GM10266 (cell line): ENCODE data around the gene MAP2K2.

Experiments
- DNase-seq: peaks from one replicate; pipeline ENCODE4 v3.0.0; 2012; ENCODE audit errors: extremely low spot score
- CTCF ChIP-seq: IDR thresholded peaks from 2 replicates; pipeline ENCODE4 v1.5.1; 2012; ENCODE audit warnings: mild to moderate bottlenecking, low read depth; ENCODE audit not compliant: control insufficient read depth, insufficient read depth; ENCODE audit errors: missing control alignments

Gene MAP2K2

GRCh38 chr19:4064496-4065260, 59.2 kb downstream of the MAP2K2 start:
- DNase-seq, result no peak
- no peak for TF ChIP-seq CTCF

GRCh38 chr19:4064149-4064495, 59.8 kb downstream of the MAP2K2 start:
- DNase-seq, result no peak
- TF ChIP-seq CTCF, result no peak

- no peak for TF ChIP-seq CTCF
- DNase-seq, result no peak
These were observed 60.4 kb downstream of the MAP2K2 start for GRCh38 chr19:4063369-4064148.

- no peak for TF ChIP-seq CTCF
- no peak for DNase-seq
These were observed 61.2 kb downstream of the MAP2K2 start for GRCh38 chr19:4062419-4063368.

GRCh38 chr19:4061683-4062418, 62.1 kb downstream of the MAP2K2 start:
- no peak for DNase-seq
- TF ChIP-seq CTCF, result no peak

- no peak for DNase-seq
- TF ChIP-seq CTCF, result no peak
These were observed 62.7 kb downstream of the MAP2K2 start for GRCh38 chr19:4061178-4061682.
